Astrocyte of the cerebellum (primary cell): ENCODE results near the gene SYT14.
"Not testable (repeated sequence)": the region's sequence is repeated elsewhere in the genome, so short reads cannot be mapped to it uniquely, and the experiment has no call there.

Experiments used
- DNase-seq: peaks from one replicate; pipeline ENCODE4 v3.0.0-alpha.2; 2011; ENCODE audit warnings: low read depth
- H3K4me3 ChIP-seq: 2 replicates; pipeline ENCODE4 v1.5.1; 2011; ENCODE audit warnings: mild to moderate bottlenecking, low read depth, low read length, moderate library complexity
- in situ Hi-C: cut with HindIII; loops from 2 replicates; pipeline ENCODE4 v1.10.0; 2017; ENCODE audit warnings: low sequenced_read_pairs
- TF ChIP-seq, protein P1 (sequence below): IDR thresholded peaks from 2 replicates; pipeline ENCODE4 v1.5.1; 2012; ENCODE audit warnings: low read length, low read depth, moderate library complexity, mild to moderate bottlenecking; ENCODE audit errors: missing control alignments

SYT14 gene

DNA sequence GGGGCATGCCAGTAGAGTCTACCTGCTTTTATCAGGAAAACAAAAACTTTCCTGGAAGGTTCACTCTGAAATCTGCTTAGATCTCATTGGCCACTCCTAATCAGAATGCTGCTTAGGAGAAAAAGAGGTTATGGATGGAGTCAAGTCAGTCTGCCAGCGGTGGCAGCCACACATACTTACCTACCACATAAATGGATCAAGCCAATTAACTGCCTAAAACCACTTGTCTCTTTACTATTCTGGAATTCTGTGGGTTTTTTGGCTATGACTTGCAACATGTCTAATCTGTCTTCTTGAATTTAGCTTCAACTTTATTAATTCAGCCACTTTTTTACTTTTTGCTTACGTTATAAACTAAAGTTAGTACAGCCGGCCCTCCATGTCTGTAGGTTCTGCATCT is 154.3 kb downstream of the SYT14 start:
- TF ChIP-seq, protein P1, sequence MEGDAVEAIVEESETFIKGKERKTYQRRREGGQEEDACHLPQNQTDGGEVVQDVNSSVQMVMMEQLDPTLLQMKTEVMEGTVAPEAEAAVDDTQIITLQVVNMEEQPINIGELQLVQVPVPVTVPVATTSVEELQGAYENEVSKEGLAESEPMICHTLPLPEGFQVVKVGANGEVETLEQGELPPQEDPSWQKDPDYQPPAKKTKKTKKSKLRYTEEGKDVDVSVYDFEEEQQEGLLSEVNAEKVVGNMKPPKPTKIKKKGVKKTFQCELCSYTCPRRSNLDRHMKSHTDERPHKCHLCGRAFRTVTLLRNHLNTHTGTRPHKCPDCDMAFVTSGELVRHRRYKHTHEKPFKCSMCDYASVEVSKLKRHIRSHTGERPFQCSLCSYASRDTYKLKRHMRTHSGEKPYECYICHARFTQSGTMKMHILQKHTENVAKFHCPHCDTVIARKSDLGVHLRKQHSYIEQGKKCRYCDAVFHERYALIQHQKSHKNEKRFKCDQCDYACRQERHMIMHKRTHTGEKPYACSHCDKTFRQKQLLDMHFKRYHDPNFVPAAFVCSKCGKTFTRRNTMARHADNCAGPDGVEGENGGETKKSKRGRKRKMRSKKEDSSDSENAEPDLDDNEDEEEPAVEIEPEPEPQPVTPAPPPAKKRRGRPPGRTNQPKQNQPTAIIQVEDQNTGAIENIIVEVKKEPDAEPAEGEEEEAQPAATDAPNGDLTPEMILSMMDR = no peak

DNA sequence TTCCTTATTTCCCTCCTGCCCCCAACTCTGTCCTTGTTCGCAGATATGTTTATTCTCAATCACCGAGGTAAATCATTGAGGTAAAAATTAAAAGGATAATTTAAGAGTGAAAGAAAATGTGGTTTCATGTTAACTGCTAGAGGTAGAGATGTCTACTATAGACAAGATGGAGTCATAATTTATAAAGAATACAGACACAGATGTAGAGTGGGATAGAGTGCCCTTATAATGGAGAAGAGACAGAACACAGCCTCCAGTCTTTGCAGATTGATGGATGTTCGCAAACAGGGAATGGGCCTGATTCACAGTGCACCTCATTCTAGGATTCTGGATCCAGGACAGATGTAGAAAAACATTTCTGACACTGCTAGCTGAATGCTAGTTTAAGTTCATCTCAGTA is 155.4 kb downstream of the SYT14 start:
- in situ Hi-C loops = no loop called here
- H3K4me3 ChIP-seq = no peak overlapping the region
- DNase-seq = no peak
- TF ChIP-seq, protein P1 = no peak

More for the DNA sequence above, 154.3 kb downstream of the SYT14 start:
- in situ Hi-C loops = no loop called here
- H3K4me3 ChIP-seq = no peak overlapping the region
- no peak for DNase-seq

DNA sequence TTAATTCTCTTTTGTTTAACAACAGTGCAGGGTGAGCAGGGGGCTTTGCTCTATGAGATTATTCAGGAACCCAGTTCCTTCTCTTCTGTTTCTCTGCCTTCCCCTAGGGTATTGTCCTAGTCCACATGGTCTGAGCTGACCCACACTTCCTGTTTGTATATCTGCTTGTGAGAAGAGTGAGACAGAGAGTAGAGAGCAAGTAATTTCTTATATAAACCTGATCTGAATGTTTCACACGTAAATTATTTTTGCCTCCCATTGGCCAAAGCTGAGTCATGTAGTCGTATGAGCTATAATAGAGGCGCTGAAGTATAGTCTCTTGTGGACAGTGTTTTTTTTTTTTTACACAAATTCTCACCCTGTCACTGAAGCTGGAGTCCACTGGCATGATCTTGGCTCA is 160.3 kb downstream of the SYT14 start:
- no peak overlapping the region for H3K4me3 ChIP-seq
- no peak for DNase-seq
- TF ChIP-seq, protein P1 = no peak
- in situ Hi-C loops = no loop called here

DNA sequence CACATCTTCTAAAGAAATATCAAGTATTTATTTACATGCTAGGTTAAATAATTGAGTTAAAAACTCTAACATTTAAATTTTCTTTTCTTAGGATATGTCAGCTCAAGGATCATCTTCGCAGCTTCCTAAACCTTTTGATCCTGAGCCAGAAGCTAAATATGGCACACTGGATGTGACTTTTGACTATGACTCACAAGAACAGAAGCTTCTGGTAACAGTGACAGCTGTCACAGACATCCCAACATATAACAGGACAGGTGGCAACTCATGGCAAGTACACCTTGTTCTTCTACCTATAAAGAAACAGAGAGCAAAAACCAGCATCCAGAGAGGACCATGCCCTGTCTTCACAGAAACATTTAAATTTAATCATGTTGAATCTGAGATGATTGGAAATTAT is 161.9 kb downstream of the SYT14 start:
- in situ Hi-C loops = no loop called here

DNA sequence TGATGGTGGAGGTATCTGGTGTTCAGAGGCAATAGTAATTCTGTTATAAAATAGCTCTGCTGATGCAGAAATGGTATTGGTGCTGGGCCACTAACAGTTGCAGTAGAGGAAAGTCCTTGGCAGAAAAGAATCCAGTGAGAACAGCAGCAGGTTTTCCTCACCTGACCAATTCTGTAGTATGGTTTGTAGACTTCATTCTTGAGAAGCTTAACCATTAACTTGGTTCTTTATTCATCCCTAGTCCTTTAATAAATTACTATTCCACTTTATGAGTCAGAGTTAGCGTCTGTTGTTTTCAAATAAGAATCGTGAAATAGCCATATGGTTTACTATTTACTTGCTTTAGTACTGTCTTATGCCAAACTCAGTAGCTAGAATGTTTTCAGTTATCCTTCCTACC is 166.1 kb downstream of the SYT14 start:
- no peak for DNase-seq
- H3K4me3 ChIP-seq = no peak overlapping the region
- TF ChIP-seq, protein P1 = no peak
- in situ Hi-C loops = no loop called here

More for the DNA sequence above, 161.9 kb downstream of the SYT14 start:
- no peak for DNase-seq
- TF ChIP-seq, protein P1 = no peak
- no peak overlapping the region for H3K4me3 ChIP-seq

DNA sequence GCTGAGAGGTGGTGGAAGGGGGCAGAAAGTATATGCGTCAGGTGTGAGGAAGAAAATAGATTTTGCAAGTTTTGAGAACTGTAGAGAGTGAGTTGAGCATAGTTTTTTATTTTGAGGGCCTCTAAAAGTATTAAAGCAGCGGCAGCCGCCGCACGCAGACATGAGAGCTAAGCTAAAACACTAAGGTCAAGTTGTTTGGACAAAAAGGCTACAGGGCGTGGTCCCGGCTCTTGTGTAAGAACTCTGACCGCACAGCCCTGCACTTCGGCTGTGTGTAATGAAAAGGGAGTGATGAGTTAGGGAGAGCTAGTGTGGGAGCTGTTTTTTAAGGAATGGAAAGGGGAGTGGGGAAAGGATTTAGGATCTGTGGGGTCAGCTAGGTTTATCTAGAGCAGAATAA is 174.9 kb downstream of the SYT14 start:
- in situ Hi-C loops, H3K4me3 ChIP-seq, DNase-seq: not testable (repeated sequence)

DNA sequence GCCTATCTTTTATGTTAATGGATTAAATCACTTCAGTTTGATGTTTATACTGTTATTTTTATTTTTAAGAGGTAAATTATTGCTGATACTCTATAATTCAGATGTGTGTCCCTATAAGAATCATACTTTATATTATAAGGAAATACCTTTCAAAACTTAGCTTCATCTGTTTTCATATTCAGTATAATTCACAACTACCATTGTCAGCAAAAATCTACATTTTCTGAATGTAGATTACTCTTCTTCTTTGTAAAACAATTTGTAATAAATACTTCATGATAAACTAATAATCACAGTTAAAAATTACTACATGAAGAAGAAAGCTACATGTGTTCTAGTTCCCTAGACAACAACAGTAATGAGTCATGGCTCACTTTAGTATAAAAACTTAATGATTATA is 179.2 kb downstream of the SYT14 start:
- DNase-seq = no peak
- in situ Hi-C loops = no loop called here
- TF ChIP-seq, protein P1 = no peak
- H3K4me3 ChIP-seq = no peak overlapping the region
